ENCODE data around the gene KNSTRN. TPM values are rescaled to one million over a fixed set of nuclear protein-coding genes. Genes with fewer than 3 reads are reported as not detected.

Gene KNSTRN
- total and polyA plus RNA-seq, 2 of the 13 experiments (the other 11 are each of a cell fraction or from before 2014, with no cell fraction given), result 20.3 to 62.3 TPM

DNA sequence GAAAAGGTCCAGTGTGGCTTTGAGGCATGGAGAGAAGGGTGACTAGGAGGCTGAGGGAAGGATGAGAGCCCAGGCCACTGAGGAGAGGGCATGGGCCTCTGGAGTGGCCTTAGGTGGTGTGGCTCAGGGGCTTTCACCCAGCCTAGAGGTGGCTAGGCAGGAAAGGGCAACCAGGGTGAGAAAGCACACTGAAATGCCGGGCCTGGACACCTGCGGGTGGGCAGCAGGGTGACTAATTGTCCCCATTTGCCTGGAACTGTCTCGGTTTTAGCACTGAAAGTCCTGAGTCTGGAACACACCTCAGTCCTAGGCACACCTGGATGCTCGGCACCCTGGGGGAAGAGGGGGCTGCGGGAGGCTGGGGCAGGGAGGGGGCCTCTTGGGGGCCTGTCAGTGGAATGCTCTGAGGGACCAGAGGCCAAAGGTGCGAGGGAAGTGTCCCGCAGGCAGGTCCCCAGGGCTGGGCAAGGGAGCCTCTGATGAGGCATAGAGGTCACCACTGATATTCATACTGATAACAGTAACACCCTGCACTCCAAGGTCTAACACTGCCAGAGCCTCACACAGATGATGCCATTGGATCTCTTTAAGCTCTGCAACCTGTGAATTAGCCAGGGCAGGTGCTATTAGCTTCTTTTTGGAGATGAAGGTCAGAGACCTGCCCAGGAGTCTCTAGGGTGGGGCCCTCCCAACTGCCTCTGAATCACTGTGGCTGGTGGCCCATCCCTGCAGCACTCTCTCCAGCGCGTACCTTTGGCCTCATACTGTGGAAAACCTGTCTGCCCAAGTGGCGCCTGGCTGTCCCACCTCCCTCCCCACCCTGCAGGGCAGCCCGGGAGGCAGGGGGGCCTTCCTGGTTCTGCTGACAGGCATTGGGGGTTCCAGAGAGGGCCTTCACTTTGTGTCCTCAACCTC is 34.7 kb upstream of the KNSTRN start (continued):
- TF ChIP-seq, protein P1, sequence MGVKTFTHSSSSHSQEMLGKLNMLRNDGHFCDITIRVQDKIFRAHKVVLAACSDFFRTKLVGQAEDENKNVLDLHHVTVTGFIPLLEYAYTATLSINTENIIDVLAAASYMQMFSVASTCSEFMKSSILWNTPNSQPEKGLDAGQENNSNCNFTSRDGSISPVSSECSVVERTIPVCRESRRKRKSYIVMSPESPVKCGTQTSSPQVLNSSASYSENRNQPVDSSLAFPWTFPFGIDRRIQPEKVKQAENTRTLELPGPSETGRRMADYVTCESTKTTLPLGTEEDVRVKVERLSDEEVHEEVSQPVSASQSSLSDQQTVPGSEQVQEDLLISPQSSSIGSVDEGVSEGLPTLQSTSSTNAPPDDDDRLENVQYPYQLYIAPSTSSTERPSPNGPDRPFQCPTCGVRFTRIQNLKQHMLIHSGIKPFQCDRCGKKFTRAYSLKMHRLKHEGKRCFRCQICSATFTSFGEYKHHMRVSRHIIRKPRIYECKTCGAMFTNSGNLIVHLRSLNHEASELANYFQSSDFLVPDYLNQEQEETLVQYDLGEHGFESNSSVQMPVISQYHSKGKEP (CRISPR knock-in tag; IDR thresholded peaks at IDR 0.05), result no peak
- TF ChIP-seq ZNF598 (CRISPR knock-in tag; IDR thresholded peaks at IDR 0.05; ENCODE audit: borderline replicate concordance), result no peak
- no peak for TF ChIP-seq ZNF672 (CRISPR knock-in tag; IDR thresholded peaks at IDR 0.05)
- TF ChIP-seq, protein P2, sequence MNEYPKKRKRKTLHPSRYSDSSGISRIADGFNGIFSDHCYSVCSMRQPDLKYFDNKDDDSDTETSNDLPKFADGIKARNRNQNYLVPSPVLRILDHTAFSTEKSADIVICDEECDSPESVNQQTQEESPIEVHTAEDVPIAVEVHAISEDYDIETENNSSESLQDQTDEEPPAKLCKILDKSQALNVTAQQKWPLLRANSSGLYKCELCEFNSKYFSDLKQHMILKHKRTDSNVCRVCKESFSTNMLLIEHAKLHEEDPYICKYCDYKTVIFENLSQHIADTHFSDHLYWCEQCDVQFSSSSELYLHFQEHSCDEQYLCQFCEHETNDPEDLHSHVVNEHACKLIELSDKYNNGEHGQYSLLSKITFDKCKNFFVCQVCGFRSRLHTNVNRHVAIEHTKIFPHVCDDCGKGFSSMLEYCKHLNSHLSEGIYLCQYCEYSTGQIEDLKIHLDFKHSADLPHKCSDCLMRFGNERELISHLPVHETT (CRISPR knock-in tag; conservative IDR thresholded peaks at IDR 0.05), result no peak
- no peak for TF ChIP-seq WIZ (CRISPR knock-in tag; IDR thresholded peaks at IDR 0.05)
- no peak for TF ChIP-seq ZNF441 (CRISPR knock-in tag; IDR thresholded peaks at IDR 0.05; ENCODE audit: borderline replicate concordance)
- TF ChIP-seq, protein P3, sequence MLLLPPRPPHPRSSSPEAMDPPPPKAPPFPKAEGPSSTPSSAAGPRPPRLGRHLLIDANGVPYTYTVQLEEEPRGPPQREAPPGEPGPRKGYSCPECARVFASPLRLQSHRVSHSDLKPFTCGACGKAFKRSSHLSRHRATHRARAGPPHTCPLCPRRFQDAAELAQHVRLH (CRISPR knock-in tag; IDR thresholded peaks at IDR 0.05; ENCODE audit: borderline replicate concordance, low read depth), result no peak
- TF ChIP-seq, protein P4, sequence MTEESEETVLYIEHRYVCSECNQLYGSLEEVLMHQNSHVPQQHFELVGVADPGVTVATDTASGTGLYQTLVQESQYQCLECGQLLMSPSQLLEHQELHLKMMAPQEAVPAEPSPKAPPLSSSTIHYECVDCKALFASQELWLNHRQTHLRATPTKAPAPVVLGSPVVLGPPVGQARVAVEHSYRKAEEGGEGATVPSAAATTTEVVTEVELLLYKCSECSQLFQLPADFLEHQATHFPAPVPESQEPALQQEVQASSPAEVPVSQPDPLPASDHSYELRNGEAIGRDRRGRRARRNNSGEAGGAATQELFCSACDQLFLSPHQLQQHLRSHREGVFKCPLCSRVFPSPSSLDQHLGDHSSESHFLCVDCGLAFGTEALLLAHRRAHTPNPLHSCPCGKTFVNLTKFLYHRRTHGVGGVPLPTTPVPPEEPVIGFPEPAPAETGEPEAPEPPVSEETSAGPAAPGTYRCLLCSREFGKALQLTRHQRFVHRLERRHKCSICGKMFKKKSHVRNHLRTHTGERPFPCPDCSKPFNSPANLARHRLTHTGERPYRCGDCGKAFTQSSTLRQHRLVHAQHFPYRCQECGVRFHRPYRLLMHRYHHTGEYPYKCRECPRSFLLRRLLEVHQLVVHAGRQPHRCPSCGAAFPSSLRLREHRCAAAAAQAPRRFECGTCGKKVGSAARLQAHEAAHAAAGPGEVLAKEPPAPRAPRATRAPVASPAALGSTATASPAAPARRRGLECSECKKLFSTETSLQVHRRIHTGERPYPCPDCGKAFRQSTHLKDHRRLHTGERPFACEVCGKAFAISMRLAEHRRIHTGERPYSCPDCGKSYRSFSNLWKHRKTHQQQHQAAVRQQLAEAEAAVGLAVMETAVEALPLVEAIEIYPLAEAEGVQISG (CRISPR knock-in tag; IDR thresholded peaks at IDR 0.05), result no peak
- no peak for TF ChIP-seq ZSCAN12 (CRISPR knock-in tag; IDR thresholded peaks at IDR 0.05)
- no peak for TF ChIP-seq MZF1 (CRISPR knock-in tag; IDR thresholded peaks at IDR 0.05; ENCODE audit: borderline replicate concordance)
- TF ChIP-seq ZNF546 (CRISPR knock-in tag; conservative IDR thresholded peaks at IDR 0.05), result no peak
- TF ChIP-seq, protein P5, sequence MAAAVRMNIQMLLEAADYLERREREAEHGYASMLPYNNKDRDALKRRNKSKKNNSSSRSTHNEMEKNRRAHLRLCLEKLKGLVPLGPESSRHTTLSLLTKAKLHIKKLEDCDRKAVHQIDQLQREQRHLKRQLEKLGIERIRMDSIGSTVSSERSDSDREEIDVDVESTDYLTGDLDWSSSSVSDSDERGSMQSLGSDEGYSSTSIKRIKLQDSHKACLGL (CRISPR knock-in tag; IDR thresholded peaks at IDR 0.05), result no peak
- no peak for TF ChIP-seq ZNF768 (CRISPR knock-in tag; IDR thresholded peaks at IDR 0.05)
- TF ChIP-seq, protein P6, sequence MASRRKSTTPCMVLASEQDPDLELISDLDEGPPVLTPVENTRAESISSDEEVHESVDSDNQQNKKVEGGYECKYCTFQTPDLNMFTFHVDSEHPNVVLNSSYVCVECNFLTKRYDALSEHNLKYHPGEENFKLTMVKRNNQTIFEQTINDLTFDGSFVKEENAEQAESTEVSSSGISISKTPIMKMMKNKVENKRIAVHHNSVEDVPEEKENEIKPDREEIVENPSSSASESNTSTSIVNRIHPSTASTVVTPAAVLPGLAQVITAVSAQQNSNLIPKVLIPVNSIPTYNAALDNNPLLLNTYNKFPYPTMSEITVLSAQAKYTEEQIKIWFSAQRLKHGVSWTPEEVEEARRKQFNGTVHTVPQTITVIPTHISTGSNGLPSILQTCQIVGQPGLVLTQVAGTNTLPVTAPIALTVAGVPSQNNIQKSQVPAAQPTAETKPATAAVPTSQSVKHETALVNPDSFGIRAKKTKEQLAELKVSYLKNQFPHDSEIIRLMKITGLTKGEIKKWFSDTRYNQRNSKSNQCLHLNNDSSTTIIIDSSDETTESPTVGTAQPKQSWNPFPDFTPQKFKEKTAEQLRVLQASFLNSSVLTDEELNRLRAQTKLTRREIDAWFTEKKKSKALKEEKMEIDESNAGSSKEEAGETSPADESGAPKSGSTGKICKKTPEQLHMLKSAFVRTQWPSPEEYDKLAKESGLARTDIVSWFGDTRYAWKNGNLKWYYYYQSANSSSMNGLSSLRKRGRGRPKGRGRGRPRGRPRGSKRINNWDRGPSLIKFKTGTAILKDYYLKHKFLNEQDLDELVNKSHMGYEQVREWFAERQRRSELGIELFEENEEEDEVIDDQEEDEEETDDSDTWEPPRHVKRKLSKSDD (CRISPR knock-in tag; IDR thresholded peaks at IDR 0.05; ENCODE audit: low read depth), result no peak
